ENCODE measurements around the gene TMTC2.

TMTC2 gene

DNA sequence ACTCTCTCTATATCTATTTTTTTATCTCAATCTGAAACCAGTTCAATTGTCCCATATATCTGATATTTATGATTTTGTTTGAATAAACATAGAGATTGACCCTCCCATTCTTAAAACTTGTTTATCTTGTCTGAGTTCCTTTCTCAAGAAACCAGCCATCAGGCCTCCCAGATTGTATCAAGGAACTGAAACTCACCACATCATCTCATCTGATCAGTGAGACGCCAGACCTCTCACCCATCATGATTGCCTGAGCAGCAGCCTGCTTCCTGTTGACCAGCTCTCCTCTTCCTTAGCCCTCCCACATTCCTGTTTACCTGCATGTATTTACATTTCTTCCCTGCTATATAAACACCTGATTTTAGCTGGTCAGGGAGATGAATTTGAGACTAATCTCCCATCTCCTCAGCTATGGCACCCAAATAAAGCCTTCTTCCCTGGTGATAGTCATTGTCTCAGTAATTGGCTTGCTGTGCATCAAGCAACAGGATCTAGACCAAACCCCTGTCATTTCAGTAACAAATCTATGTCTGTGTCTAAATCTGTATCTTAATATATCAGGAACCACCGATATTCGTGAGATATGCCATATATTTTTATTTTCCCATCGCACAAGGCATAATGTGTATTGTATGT lies 323.6 kb downstream of the TMTC2 start:
- Histone ChIP-seq H2BK12ac (ENCODE audit: low read length in 2 of 2) (no peak overlapping the region), H3K4me1 (ENCODE audit: control insufficient read depth, insufficient read depth, low read depth, low read length) (no peaks in the 10 kb centered on the region), H3K14ac (ENCODE audit: low read length in 2 of 2) (no peak overlapping the region), H2BK120ac (ENCODE audit: low read depth, low read length) (no peak overlapping the region), H3K27ac (ENCODE audit: low read length, poor library complexity, severe bottlenecking) (no peak overlapping the region), H4K8ac (ENCODE audit: low read length) (no peak overlapping the region), H3K9ac (ENCODE audit: low read length) (no peak overlapping the region), H2AK5ac (ENCODE audit: low read length, severe bottlenecking) (no peak overlapping the region), H3K23ac (ENCODE audit: low read length in 2 of 2) (no peak overlapping the region), H3K4me3 (ENCODE audit: insufficient read depth in 1 of 2, low read depth in 1 of 2, low read length in 2 of 2) (no peak overlapping the region), H2BK15ac (ENCODE audit: low read depth, poor library complexity, severe bottlenecking) (no peak overlapping the region), H3K18ac (ENCODE audit: low read depth in 1 of 2, low read length in 2 of 2) (no peak overlapping the region), H3K4ac (ENCODE audit: low read depth in 1 of 2, low read length in 2 of 2) (no peak overlapping the region), H4K91ac (ENCODE audit: low read length) (no peak overlapping the region), H2BK5ac (ENCODE audit: low read depth, low read length, poor library complexity, severe bottlenecking) (no peak overlapping the region), H3K79me1 (replicated peaks; ENCODE audit: low read length, poor library complexity, severe bottlenecking) (no peaks in the 10 kb centered on the region), H3K27me3 (ENCODE audit: control insufficient read depth in 1 of 2, insufficient read depth in 1 of 2, low read length in 2 of 2) (no peaks in the 10 kb centered on the region), H3K4me2 (ENCODE audit: low read length, poor library complexity, severe bottlenecking) (no peak overlapping the region), H3K9me3 (ENCODE audit: control insufficient read depth, low read length) (peaks cover 11% of the 10 kb centered on the region), H2AFZ (ENCODE audit: low read depth, low read length) (no peak overlapping the region), H3K36me3 (ENCODE audit: control insufficient read depth in 1 of 2, insufficient read depth in 2 of 2, low read depth in 1 of 2, low read length in 2 of 2) (peaks cover 0 to 4% of the 10 kb centered on the region in 2 experiments)
- 0% methylated on average over 1 of the region's 4 CpGs for WGBS
- no peak for DNase-seq

DNA sequence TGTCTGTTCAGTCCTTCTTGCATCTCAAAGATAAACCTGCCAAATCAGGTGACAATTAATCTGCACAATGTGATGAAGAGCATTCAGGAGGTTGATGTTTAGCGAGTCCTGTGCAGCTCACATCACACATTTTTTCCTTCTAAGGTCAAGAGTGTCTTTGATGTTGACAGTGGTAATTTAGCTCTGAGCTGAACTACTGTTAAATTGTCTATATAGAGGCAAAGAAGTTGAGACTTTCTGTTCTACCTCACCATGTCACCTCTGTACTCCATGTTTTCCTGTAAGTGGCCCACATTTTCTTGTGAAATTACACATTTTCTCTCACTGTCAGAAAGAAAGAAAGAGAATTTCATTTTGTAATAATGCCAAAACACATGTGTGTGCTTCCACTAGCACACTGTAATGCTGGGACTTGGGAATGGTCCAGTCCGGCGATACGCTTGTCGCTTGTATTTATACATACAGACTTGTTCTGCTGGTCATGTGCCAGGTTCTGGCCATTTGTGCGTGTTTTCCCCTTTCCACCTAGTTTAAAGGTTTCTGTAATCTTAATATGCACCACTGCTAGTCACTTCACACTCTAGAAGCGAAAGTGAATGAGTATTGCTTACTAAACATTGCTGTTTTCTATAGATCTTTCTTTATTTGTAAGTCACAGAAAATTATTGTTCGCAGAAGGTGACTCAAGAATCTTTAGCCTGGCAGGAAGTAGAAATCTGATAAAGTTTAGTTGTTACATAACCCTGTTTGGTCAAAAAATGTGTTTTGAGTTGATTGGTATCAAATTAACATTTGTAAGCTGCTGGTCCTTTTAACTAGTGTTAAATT lies 328.9 kb downstream of the TMTC2 start:
- no peak overlapping the region for H4K91ac ChIP-seq (ENCODE audit: low read length)
- no peak overlapping the region for H2AK5ac ChIP-seq (ENCODE audit: low read length, severe bottlenecking)
- no peak overlapping the region for H3K27ac ChIP-seq (ENCODE audit: low read length, poor library complexity, severe bottlenecking)
- no peak overlapping the region for H3K4me2 ChIP-seq (ENCODE audit: low read length, poor library complexity, severe bottlenecking)
- H3K23ac ChIP-seq (ENCODE audit: low read length in 2 of 2), result no peak overlapping the region
- no peak overlapping the region for H2BK120ac ChIP-seq (ENCODE audit: low read depth, low read length)
- no peak overlapping the region for H2BK12ac ChIP-seq (ENCODE audit: low read length in 2 of 2)
- H3K79me1 ChIP-seq (replicated peaks; ENCODE audit: low read length, poor library complexity, severe bottlenecking), result no peaks in the 10 kb centered on the region
- peak overlapping the region; percentile 83 for H3K9ac ChIP-seq (ENCODE audit: low read length)
- no peak overlapping the region for H2AFZ ChIP-seq (ENCODE audit: low read depth, low read length)
- H3K27me3 ChIP-seq (ENCODE audit: control insufficient read depth in 1 of 2, insufficient read depth in 1 of 2, low read length in 2 of 2), result no peaks in the 10 kb centered on the region
- no peak overlapping the region for H3K14ac ChIP-seq (ENCODE audit: low read length in 2 of 2)
- no peak overlapping the region for H3K4ac ChIP-seq (ENCODE audit: low read depth in 1 of 2, low read length in 2 of 2)
- peak overlapping the region in 1 of 2 experiments; percentile 82 for H3K4me3 ChIP-seq (ENCODE audit: insufficient read depth in 1 of 2, low read depth in 1 of 2, low read length in 2 of 2)
- H2BK5ac ChIP-seq (ENCODE audit: low read depth, low read length, poor library complexity, severe bottlenecking), result no peak overlapping the region
- H3K4me1 ChIP-seq (ENCODE audit: control insufficient read depth, insufficient read depth, low read depth, low read length), result no peaks in the 10 kb centered on the region
- no peak overlapping the region for H3K18ac ChIP-seq (ENCODE audit: low read depth in 1 of 2, low read length in 2 of 2)
- DNase-seq, result no peak
- H2BK15ac ChIP-seq (ENCODE audit: low read depth, poor library complexity, severe bottlenecking), result no peak overlapping the region
- 84% methylated on average over 7 of the region's 8 CpGs for WGBS
- H3K9me3 ChIP-seq (ENCODE audit: control insufficient read depth, low read length), result peaks cover under 1% of the 10 kb centered on the region
- no peaks in the 10 kb centered on the region for H3K36me3 ChIP-seq (ENCODE audit: control insufficient read depth in 1 of 2, insufficient read depth in 2 of 2, low read depth in 1 of 2, low read length in 2 of 2)
- H4K8ac ChIP-seq (ENCODE audit: low read length), result no peak overlapping the region

DNA sequence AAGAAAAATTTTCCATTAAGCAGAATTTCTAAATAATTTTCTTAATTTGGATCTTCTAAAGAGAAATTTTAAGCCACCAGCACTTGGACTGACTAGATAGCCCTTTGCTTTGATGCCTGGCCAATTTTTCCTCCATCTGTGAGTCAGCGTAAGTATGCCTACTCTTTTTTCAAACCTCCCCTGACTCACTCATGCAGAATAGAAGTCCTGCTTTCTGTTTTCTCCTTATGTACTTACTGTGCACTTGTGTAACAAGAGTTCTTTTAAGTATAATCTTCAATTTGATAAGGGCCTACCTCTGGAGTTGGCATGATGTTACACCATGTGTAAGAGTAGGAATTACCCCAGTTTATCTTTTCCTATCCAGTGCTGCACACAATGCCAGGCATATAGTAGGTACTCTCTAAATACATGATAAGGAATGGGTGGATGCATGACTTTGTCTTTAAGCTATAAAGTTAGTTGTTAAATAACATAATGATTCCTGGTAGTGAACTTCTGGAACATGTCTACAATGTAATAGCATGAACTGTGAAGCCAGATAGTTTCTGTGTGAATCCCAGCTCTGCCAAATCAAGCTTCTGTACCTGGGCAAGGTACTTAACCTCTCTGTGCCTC lies 329.6 kb downstream of the TMTC2 start:
- peak overlapping the region in 1 of 2 experiments; percentile 82 for H3K4me3 ChIP-seq (ENCODE audit: insufficient read depth in 1 of 2, low read depth in 1 of 2, low read length in 2 of 2)
- peak; percentile 36 for DNase-seq

DNA sequence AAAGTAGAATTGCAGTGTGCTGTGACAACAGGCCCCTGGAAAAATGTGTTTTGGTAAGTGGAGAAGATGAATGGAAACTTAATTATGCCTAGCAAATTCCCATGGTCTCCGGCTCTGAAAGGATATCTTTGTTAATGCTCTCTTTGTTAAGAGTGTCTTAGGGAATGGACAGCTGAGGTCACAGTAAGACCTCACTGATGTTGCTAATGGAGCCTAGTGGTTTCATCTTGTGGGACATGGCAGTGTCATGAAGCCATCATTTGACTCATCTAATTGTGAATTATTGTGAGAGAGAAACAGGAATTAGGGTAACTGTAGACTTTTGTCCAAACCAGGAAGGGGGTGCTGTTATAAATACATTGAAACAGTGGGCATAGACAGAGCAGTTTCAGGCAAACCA lies 330.3 kb downstream of the TMTC2 start:
- H3K4me3 ChIP-seq (ENCODE audit: insufficient read depth in 1 of 2, low read depth in 1 of 2, low read length in 2 of 2), result no peak overlapping the region
- no peak overlapping the region for H4K8ac ChIP-seq (ENCODE audit: low read length)
- DNase-seq, result no peak
- no peak overlapping the region for H3K4ac ChIP-seq (ENCODE audit: low read depth in 1 of 2, low read length in 2 of 2)
- H3K18ac ChIP-seq (ENCODE audit: low read depth in 1 of 2, low read length in 2 of 2), result no peak overlapping the region
- no peak overlapping the region for H2AK5ac ChIP-seq (ENCODE audit: low read length, severe bottlenecking)
- H3K23ac ChIP-seq (ENCODE audit: low read length in 2 of 2), result no peak overlapping the region
- no peak overlapping the region for H3K9ac ChIP-seq (ENCODE audit: low read length)
- H3K9me3 ChIP-seq (ENCODE audit: control insufficient read depth, low read length), result no peaks in the 10 kb centered on the region
- no peak overlapping the region for H3K27ac ChIP-seq (ENCODE audit: low read length, poor library complexity, severe bottlenecking)
- no peak overlapping the region for H4K91ac ChIP-seq (ENCODE audit: low read length)
- H3K4me1 ChIP-seq (ENCODE audit: control insufficient read depth, insufficient read depth, low read depth, low read length), result no peaks in the 10 kb centered on the region
- H3K14ac ChIP-seq (ENCODE audit: low read length in 2 of 2), result no peak overlapping the region
- H3K27me3 ChIP-seq (ENCODE audit: control insufficient read depth in 1 of 2, insufficient read depth in 1 of 2, low read length in 2 of 2), result no peaks in the 10 kb centered on the region
- H2BK120ac ChIP-seq (ENCODE audit: low read depth, low read length), result no peak overlapping the region
- no peaks in the 10 kb centered on the region for H3K36me3 ChIP-seq (ENCODE audit: control insufficient read depth in 1 of 2, insufficient read depth in 2 of 2, low read depth in 1 of 2, low read length in 2 of 2)
- no peaks in the 10 kb centered on the region for H3K79me1 ChIP-seq (replicated peaks; ENCODE audit: low read length, poor library complexity, severe bottlenecking)
- no peak overlapping the region for H2BK5ac ChIP-seq (ENCODE audit: low read depth, low read length, poor library complexity, severe bottlenecking)
- no peak overlapping the region for H2BK12ac ChIP-seq (ENCODE audit: low read length in 2 of 2)
- no peak overlapping the region for H2AFZ ChIP-seq (ENCODE audit: low read depth, low read length)
- 2% methylated on average over 1 of the region's 1 CpG for WGBS
- no peak overlapping the region for H3K4me2 ChIP-seq (ENCODE audit: low read length, poor library complexity, severe bottlenecking)
- H2BK15ac ChIP-seq (ENCODE audit: low read depth, poor library complexity, severe bottlenecking), result no peak overlapping the region

More for the DNA sequence above, 329.6 kb downstream of the TMTC2 start:
- Histone ChIP-seq H2BK12ac (ENCODE audit: low read length in 2 of 2) (no peak overlapping the region), H2AK5ac (ENCODE audit: low read length, severe bottlenecking) (no peak overlapping the region), H3K9me3 (ENCODE audit: control insufficient read depth, low read length) (no peaks in the 10 kb centered on the region), H3K9ac (ENCODE audit: low read length) (peak overlapping the region; percentile 83), H2BK120ac (ENCODE audit: low read depth, low read length) (no peak overlapping the region), H2BK5ac (ENCODE audit: low read depth, low read length, poor library complexity, severe bottlenecking) (no peak overlapping the region), H3K4ac (ENCODE audit: low read depth in 1 of 2, low read length in 2 of 2) (no peak overlapping the region), H3K14ac (ENCODE audit: low read length in 2 of 2) (no peak overlapping the region), H4K91ac (ENCODE audit: low read length) (no peak overlapping the region), H3K27me3 (ENCODE audit: control insufficient read depth in 1 of 2, insufficient read depth in 1 of 2, low read length in 2 of 2) (no peaks in the 10 kb centered on the region), H3K4me1 (ENCODE audit: control insufficient read depth, insufficient read depth, low read depth, low read length) (no peaks in the 10 kb centered on the region), H3K79me1 (replicated peaks; ENCODE audit: low read length, poor library complexity, severe bottlenecking) (no peaks in the 10 kb centered on the region), H3K4me2 (ENCODE audit: low read length, poor library complexity, severe bottlenecking) (no peak overlapping the region), H3K23ac (ENCODE audit: low read length in 2 of 2) (no peak overlapping the region), H2BK15ac (ENCODE audit: low read depth, poor library complexity, severe bottlenecking) (no peak overlapping the region), H3K18ac (ENCODE audit: low read depth in 1 of 2, low read length in 2 of 2) (no peak overlapping the region), H3K27ac (ENCODE audit: low read length, poor library complexity, severe bottlenecking) (no peak overlapping the region), H2AFZ (ENCODE audit: low read depth, low read length) (no peak overlapping the region), H4K8ac (ENCODE audit: low read length) (no peak overlapping the region), H3K36me3 (ENCODE audit: control insufficient read depth in 1 of 2, insufficient read depth in 2 of 2, low read depth in 1 of 2, low read length in 2 of 2) (no peaks in the 10 kb centered on the region)
- 100% methylated on average over 1 of the region's 1 CpG for WGBS

All from mesenchymal stem cell (in vitro differentiated cells and primary cell).